DMS114 treated with DMSO at 0.1 percent for 48 hours (cell line): ENCODE data around the gene CD300LB.
"Not testable (repeated sequence)": the region's sequence is repeated elsewhere in the genome, so short reads cannot be mapped to it uniquely, and the experiment has no call there.

Experiments used
- DNase-seq: peaks from one replicate; lab custom pipeline; 2025; ENCODE audit not compliant: unreplicated experiment; lab: John Stamatoyannopoulos, UW

Gene CD300LB

DNA sequence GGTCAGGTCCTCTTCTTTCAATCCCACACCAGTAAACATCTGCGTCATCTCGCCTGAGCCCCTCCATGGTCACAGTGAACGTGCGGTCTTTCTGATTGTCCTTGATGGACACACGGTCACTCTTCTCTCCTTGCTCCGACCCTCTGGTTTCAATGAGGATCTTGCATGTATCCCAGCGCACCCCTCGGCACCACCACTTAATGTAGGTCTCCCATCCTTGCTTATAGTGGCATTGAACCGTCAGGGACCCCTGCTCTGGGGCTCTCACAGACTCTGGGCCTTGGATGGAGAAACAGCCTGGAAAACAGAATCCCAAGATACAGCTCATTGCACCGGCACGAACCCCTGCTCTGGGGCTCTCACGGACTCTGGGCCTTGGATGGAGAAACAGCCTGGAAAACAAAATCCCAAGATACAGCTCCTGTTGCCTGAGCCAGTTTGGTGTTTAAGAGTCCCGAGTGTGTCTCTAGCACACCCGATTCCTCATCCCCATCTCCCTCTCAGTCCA is 5.4 kb downstream of the CD300LB start:
- no peak for DNase-seq

DNA sequence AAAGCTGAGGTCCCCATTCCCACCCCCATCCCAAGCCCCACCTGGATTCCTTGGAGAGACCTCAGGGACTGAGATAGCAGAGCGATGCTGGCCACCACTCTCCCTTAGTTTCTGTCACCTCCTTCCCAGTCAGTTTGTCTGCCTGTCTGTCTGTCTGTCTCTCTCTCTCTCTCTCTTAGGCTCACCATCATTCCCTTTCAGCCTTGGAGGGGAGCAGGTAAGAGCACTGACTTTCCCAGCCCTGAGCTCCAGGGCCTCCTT is 5.9 kb downstream of the CD300LB start:
- no peak for DNase-seq

DNA sequence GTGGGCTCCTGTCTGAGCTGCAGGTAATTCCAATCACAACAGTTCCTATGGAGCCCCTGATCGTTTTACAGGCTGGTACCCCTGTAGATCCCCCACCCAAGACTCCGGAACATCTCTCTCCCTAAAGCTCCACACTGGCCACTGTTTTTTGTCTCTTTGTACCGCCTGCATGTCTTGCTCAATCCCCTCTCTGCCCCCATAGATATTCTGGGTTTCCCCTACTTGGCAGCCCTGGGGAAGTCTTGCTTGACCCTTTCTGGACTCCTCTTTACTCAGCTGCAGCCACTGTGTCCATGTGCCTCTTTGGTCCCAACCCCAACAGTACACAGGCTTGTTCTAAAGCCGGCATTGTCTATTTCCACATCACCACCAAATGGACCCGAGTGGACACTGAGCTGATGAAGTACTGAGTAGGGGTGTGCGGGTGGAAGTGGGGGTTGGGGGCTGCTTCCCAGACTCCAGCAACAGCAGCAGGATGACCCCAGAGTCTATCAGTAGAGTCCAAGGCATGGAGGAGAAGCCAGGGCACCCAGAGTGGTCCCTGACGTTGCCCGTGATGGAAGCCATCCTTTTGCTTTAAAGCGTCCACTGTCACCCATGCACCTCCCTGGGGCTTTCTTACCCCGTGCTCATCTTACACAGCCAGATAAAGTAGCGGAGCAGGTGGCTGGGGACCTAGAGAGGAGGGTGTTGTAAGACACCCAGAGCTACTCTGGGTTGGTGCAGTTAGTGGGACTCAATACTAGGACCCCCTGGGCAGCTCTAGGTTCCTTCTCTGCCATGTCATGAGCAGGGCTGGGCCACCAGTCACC is 6.4 kb downstream of the CD300LB start:
- no peak for DNase-seq

DNA sequence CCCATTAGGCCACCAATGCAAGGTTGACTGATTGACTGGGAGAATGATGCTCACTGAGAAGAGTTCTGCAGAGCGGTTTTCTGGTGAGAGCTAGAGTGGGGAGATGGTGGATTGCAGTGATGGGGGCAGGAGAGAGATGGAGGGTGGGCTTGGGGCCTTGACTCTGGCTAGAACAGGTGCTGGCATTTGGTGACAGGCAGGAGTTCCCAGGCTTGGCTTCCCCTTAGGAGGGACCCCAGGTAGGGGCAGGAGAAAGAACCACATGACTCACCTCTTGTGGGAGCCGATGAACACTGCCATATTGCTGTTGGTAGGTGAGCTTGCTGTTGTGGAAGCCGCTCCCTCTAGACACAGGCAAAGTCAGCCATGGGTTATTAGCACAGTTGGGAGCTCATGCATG is 8.0 kb downstream of the CD300LB start:
- DNase-seq, result no peak

DNA sequence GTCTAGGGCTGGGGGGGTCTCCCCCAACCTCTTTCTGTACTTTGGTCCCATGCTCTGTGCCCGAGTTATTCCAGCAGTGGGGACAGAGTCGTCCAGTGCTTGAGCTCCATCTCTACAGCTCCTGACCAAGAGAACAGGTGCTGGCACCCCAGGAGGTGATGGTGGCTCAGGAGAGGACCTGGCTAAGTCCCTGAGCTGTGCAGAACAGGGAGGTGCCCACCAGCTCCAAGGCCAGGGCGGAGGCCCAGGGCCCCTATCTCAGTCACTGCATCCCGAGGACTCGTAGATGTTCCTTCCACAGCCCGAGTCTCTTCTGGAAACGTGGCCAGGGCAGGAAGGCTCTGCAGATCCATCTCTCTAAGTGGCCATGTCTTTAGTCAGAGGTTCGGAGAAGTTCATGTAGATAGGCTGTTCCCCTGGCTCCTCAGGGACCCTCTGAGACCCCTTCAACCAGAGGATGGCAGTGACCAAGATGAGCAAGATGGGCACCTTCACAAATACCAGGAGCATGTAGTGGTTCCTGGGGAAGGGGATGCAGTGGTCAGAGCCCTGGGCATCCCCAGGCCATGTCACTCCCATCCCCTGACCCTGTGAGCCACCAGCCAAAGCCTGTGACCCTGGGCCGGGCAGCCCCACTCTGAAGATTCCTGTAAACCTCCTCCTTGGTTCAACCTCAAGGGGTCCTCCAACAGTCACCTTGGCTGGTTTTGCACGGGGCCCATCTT is 8.7 kb downstream of the CD300LB start:
- DNase-seq, result no peak

DNA sequence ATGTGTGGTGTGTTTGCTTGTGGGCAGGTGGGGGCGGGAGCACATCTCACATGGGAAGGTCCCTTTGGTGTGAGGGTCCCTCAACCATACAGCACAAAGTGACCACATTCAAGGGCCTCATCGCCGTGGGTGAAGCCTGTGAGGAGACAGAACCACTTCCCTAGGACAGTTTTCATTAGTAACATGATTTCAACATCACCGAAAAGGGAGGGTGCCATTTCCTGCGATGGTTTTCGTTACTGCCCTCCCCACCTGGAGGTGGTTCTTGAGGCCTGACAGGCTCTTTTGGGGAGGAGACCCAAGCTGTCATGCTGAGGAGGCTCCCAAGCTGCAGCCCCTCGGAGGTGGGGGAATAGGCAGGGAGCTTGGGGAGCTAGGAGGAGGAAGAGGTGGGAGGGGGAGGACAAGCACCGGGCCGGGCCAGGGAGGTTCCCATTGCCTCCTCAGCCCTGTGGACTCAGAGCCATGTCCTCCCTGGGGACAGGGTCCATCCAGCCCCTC is 9.5 kb downstream of the CD300LB start:
- DNase-seq, result no peak

DNA sequence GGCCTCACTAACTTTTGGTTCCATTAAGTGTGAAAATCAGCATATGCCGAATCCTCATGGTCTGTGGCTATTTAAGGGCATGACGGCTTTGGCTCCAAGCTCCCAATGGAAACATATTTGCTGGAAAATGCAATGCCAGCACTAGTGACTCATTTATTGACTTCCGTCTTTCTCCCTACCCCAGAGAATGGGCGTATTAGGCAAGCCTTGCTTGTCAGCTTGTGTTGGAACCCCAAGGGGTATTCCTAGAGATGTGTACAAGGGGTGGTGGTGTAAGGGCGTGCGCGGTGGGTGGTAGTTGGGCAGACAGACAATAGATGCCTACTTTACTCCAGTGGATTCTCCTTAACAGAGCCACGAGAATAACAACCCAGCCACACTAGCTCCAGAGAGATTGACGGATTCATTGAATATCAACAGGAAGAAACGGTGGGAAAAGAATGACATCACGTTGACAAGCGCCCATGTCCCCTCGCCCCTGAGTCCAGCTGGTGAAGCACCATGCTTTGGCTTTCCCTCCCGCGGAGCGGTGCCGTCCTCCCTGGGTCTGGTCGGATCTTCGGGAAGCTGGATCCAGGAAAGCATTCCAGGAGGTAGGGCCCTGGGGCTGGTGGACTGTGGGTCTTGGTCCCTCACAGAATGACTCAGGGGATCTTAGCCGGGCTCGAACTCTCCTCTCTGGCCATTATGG is 10.3 kb downstream of the CD300LB start:
- DNase-seq, result no peak

DNA sequence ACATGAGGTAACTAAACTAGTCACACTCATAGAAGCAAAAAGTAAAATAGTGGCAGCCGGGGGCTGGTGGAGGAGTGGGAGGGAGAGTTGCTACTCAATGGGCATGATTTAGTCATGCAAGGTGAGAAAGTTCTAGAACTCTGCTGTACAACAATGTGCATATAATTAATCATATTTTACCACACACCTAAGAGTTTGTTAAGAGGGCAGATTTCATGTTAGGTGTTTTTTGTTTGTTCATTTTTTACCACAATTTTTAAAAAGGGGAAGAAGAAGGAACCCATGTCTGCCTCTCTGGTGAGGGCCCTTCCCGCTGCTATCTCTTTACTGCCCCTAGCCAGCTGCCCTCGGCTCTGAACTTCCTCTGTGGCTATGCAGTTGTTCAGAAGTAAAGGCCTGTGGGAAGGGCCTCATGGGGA is 11.2 kb downstream of the CD300LB start:
- no peak for DNase-seq

DNA sequence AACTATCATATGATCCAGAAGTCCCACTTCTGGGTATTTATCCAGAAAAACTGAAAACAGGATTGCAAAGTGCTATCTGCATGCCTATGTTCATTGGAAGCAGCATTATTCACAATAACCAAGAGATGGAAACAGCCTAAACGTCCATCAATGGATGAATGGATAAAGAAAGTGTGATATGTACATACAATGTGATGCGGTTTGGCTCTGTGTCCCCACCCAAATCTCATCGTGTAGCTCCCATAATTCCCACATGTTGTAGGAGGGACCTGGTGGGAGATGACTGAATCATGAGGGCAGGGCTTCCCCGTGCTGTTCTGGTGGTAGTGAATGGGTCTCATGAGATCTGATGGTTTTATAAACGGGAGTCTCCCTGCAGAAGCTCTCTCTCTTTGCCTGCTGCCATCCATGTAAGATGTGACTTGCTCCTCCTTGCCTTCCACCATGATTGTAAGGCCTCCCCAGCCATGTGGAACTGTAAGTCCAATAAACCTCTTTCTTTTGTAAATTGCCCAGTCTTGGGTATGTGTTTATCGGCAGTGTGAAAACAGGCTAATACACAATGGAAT is 12.8 kb downstream of the CD300LB start:
- DNase-seq, result not testable (repeated sequence)

DNA sequence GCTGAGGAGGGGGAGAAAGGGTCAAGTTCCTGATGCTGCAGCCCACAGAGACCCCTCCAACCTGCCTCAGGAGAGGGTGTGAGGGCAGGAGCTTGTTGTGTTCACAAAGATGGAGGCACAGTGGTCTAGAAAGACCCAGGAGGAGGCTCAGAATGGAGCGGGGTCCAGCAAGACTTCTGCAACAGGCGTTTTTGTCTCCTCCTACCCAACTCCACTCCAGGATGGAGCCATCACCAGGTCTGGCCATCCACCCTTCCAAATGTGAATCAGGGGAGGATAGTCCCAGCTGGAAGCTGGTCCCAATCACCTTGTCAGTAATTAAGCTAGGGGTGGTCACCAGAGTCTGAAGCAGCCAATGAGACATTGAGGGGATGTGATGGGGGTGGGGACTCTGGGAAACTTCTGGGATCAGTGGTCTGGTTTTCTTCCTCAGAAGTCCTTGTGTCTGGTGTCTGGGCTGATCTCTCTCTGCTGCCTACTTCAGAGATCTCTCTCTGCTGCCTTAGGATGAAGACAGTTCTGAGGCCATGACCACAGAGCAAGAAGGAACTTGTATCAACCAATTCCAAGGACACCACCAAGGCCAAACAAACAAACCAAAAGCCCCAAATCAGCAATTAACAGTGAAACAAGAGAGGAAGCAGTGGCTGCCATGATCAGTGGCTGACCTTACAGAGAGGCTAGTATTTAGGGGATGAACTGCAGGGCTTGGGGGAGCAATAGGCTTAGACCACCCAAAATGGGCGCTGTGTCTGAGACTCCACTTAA is 14.5 kb downstream of the CD300LB start:
- no peak for DNase-seq

DNA sequence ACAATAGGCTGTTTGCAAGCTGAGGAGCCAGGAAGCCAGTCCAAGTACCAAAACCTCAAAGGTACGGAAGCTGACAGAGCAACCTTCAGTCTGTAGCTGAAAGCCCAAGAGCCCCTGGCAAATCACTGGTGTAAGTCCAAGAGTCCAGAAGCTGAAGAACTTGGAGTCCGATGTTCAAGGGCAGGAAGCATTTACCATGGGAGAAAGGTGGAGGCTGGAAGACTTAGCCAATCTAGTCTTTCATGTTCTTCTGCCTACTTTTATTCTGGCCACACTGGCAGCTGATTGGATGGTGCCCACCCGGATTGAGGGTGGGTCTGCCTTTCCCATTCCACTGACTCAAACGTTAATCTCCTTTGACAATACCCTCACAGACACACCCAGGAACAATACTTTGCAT is 15.3 kb downstream of the CD300LB start:
- DNase-seq, result no peak

DNA sequence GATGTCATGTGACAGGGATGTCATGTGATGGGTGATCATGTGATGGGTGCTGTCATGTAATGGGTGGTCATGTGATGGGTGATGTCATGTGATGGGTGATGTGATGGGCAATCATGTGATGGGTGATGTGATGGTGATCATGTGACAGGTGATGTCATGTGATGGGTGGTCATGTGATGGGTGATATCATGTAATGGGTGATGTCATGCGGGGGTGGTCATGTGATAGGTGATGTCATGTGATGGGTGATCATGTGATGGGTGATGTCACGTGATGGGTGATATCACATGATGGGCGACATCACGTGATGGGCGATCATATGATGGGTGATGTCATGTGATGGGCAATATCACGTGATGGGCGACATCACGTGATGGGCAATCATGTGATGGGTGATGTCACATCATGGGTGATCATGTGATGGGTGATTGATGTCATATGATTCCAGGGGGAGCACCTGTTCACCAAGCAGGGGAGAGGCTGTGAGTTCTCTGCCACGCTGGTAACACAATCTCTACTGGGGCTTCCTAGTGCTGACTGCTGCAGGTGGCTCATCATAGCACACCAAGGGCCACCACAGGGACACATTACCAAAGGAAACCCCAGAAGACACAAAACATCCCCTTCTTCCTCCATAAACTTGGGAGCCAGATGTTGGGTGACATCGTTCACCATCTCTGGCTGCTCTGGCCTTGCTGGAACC is 16.5 kb downstream of the CD300LB start:
- no peak for DNase-seq

DNA sequence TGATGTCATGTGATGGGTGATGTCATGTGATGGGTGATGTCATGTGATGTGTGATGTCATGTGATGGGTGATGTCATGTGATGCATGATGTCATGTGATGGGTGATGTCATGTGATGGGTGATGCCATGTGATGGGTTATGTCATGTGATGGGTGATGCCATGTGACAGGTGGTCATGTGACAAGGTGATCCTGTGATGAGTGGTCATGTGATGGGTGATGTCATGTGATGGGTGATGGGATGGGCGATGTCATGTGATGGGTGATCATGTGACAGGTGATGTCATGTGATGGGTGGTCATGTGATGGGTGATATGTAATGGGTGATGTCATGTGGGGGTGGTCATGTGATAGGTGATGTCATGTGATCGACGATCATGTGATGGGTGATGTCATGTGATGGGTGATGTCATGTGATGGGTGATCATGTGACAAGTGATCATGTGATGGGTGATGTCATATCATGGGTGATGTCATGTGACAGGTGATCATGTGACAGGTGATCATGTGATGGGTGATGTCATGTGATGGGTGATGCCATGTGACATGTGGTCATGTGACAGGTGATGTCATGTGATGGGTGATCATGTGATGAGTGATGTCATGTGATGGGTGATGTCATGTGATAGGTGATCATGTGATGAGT is 17.2 kb downstream of the CD300LB start:
- DNase-seq, result peak; percentile 34

DNA sequence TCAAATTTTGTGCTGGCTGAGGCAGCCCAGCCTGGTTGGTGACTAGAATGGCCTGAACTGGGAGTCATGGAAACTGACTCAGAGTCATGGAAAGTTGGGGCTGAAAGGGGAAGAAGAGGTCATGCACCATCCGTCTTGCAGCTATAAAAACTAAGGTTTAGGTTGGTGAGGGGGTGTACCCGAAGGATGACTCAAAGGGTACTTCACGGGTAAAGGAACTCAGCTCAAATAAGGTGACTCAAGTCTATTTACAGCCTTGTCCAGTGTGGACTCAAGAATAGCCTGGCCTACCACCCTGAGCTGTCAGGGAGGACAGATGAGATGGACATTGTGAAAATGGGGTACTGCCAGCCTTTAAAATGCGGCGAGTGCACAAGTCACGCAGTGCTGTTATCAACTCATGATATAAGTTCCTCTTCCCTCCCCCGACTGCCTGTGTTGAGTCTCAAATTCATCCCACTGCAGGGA is 18.6 kb downstream of the CD300LB start:
- no peak for DNase-seq

DNA sequence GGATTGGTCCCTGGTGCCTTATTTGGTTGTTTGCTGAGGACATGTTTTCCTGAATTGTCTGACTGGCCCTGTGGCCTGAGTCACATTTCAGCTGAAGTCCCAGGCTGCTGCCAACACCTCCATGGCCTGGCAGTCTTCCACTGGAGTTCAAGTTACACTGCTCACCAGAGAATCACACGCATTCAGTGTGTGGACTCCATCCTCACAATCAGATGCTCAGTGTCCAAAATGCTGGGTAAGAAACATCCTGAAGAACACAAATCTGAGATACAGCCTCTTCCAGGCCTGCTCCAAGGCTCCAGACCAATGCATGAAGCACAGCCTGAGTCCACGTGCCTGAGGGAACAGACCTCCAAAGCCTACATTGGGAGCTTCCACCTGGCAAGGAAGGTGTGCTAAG is 19.2 kb downstream of the CD300LB start:
- no peak for DNase-seq

DNA sequence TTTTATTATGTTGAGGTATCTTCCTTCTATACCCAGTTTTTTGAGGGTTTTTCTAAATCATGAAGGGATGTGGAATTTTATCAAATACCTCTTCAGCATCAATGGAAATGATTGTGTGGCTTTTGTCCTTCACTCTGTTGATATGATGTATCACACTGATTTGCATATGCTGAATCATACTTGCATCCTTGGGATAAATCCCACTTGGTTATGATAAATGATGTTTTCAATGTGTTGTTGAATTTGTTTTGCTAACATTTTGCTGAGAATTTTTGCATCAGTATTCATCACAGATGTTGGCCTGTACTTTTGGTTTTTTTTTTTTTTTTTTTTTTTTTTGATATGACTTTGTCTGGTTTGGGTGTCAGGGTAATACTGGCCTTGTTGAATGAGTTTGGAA is 23.1 kb downstream of the CD300LB start:
- DNase-seq, result no peak

DNA sequence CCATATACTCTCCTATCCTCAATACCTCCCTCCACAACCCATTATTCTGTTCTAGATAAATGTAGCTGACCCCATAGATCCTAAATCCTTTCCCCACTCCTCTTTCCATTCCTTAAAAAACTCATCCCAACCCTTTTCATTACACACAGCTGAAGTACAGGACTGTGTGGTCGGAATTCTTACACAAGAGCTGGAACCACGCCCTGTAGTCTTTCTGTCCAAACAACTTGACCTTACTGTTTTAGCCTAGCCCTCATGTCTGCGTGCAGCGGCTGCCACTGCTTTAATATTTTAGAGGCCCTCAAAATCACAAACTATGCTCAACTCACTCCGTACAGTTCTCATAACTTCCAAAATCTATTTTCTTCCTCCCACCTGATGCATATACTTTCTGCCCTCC is 27.3 kb downstream of the CD300LB start:
- DNase-seq, result not testable (repeated sequence)

DNA sequence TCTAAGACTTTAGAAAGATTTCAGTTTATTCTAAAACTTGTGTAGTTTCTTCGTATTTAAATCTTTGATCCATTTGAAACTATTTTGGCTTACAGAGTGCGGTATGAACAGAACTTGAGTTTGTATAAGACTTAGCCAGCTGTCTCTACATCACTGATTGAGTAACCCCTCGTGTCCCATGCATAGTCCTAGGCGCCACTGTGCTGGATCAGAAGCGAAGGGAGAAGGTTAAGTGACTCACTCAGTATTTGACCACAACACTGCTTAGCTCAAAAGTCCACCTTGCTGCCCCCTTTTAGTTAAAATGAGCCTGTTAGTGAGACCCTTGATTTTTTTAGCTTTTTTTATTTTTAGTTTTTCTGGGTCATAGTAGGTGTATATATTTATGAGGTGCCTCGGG is 28.4 kb downstream of the CD300LB start:
- DNase-seq, result no peak

DNA sequence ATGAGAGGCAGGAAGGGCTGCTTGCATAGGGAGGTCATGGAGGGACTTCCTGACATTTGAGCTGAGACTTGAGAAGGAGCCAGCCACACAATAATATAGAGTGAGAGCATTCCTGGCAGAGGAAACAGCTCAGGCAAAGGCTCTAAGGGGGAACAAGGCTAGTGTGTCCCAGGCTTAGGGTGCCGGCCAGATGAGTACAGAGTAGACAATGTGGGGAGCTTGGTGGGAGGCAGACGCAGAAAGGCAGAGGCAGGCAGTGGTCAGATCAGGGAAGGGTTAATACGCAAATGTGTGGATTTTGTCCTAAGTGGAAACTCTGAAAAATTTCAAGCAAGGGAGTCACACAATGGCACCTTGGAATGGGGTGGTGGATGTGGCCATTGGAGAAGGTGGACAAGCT is 31.3 kb downstream of the CD300LB start:
- no peak for DNase-seq

DNA sequence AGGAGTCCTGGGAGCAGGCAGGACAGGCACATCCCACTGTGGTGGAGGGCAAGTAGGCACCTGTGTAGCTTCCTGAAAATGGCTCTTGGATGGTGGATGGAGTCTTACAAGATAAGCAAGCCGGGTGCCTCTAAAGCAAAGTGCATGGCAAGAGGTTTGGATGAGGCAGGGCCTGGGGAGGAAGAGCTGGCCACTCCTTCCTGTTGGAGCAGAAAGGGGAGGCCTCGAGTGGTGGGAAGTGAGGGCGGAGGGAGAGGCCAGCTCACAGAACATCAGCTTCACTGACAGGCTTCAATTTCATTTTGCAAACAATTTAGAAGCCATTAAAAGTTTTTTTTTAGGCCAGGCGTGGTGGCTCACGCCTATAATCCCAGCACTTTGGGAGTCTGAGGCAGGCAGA is 33.8 kb downstream of the CD300LB start:
- no peak for DNase-seq
